Activated CD4-positive, alpha-beta T cell treated with anti-CD3 and anti-CD28 coated beads for 36 hours (primary cell): ENCODE measurements around the gene ABCB8. TPM values are rescaled to one million over a fixed set of nuclear protein-coding genes. Genes with fewer than 3 reads are reported as not detected.
A peak's percentile ranks its signal among the peaks of the same experiment; 100 is the strongest.

ENCODE experiments used
- ATAC-seq: fragments of 200-7000 bp; cut with Tn5 transposase; one replicate; pipeline ENCODE4 v1.10.0; 2021; ENCODE audit warnings: mild to moderate bottlenecking, moderate library complexity
- CTCF ChIA-PET: fragments of 350-600 bp; sonication (Branson Sonifier 250); formaldehyde crosslinking; loops from one replicate; lab custom pipeline; 2021; ENCODE audit warnings: antibody characterized with exemption; lab: Charles Lee
- POLR2A ChIA-PET: fragments of 350-600 bp; sonication (Branson Sonifier 250); formaldehyde crosslinking; loops from one replicate; lab custom pipeline; 2021; ENCODE audit warnings: antibody characterized with exemption, inconsistent platforms; lab: Charles Lee
- DNase-seq: peaks from one replicate; pipeline ENCODE4 v3.0.0-alpha.2; 2020
- H3K27ac Mint-ChIP-seq: one replicate; pipeline ENCODE4 v1.8.0; 2021; ENCODE audit warnings: mixed read lengths
- H3K27me3 Mint-ChIP-seq: one replicate; pipeline ENCODE4 v1.8.0; 2021; ENCODE audit warnings: mixed read lengths
- H3K36me3 Mint-ChIP-seq: one replicate; pipeline ENCODE4 v1.8.0; 2021; ENCODE audit warnings: low read depth, mixed read lengths
- H3K4me1 Mint-ChIP-seq: one replicate; pipeline ENCODE4 v1.8.0; 2021; ENCODE audit warnings: mixed read lengths
- H3K4me3 Mint-ChIP-seq: one replicate; pipeline ENCODE4 v1.8.0; 2021; ENCODE audit warnings: mild to moderate bottlenecking, moderate library complexity, mixed read lengths
- H3K9me3 Mint-ChIP-seq: one replicate; pipeline ENCODE4 v1.8.0; 2021; ENCODE audit warnings: low read depth, mixed read lengths
- intact Hi-C, 2 experiments: fragments of 100-400 bp; cut with DNase I in 1 of 2; cut with micrococcal nuclease in 1 of 2; formaldehyde crosslinking; loops; one replicate each; pipeline versions ENCODE4 v1.14.2 to v1.15.1; 2022 to 2024; cut with DNase I, micrococcal nuclease
- total RNA-seq, 2 experiments: library from RNA; stranded (reverse); gene quantifications; one replicate each; pipeline ENCODE4 v1.2.3, GENCODE V29; 2021

ABCB8 gene
- total RNA-seq, 2 experiments from 2014 or later: 41.9 to 44.5 TPM

DNA sequence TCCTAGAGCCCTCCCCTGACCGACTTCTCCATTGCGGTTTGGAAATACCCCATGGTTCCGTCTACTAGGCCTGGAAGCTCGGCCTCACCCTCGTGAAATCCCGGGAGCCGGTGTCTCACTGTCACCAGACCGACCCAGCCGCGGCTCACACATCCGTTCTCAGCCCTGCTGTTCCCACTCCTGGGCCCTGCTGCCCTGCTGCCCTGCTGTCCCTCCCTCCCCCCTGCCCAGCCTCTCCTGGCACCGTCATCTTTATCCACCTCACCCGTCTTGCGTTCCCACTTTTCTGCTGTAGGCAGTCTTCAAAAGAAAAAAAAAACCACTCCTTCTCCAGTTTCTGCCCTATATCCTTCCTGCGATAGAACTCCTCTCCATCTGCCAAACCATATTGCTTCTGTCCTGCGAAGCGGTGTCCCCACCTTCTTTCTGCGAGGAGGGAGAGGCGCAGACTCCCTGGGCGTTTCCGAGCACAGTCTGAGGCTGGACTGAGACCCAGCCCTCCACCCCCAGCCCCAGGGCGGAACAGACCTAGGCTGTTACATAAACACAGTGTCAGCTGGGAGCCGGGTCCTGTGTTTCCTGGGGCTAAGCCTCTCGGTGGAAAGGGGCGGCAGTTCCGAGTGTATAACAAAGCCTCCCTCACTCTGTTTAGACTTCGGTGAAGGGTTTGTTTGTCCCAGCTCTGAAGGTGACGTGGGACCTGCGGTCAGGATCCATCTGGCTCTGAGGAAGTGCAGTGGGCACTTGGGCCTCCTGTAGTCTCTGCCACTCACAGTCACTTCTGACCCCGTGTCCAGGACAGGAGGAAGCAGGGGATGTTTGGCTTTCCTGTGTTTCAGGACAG, 60.8 kb downstream of the ABCB8 start:
- peak; percentile 30 for DNase-seq
- CTCF ChIA-PET: interaction anchor here (0.6 to 2.6 kb wide), 9 partner anchors 22 to 130 kb away, joined by 3 to 17 read pairs (median 3); partner anchors contain the start of gene ABCB8
- Mint-ChIP-seq H3K27me3 (peaks cover 7% of the 10 kb centered on the region), H3K4me3 (peak overlapping the region; percentile 81), H3K4me1 (peaks cover 29% of the 10 kb centered on the region), H3K27ac (peak overlapping the region; percentile 16), H3K36me3 (no peaks in the 10 kb centered on the region), H3K9me3 (no peaks in the 10 kb centered on the region)
- no peak for ATAC-seq
- POLR2A ChIA-PET: interaction anchor here (0.6 kb wide), 1 partner anchor 8 kb away, joined by 3 read pairs; the partner anchor contains the start of gene FASTK
- intact Hi-C loops: loop anchor here in 1 of 2 experiments (10.0 kb wide), 2 partner anchors 574 to 1374 kb away; partner anchors contain the start of gene GIMAP7

DNA sequence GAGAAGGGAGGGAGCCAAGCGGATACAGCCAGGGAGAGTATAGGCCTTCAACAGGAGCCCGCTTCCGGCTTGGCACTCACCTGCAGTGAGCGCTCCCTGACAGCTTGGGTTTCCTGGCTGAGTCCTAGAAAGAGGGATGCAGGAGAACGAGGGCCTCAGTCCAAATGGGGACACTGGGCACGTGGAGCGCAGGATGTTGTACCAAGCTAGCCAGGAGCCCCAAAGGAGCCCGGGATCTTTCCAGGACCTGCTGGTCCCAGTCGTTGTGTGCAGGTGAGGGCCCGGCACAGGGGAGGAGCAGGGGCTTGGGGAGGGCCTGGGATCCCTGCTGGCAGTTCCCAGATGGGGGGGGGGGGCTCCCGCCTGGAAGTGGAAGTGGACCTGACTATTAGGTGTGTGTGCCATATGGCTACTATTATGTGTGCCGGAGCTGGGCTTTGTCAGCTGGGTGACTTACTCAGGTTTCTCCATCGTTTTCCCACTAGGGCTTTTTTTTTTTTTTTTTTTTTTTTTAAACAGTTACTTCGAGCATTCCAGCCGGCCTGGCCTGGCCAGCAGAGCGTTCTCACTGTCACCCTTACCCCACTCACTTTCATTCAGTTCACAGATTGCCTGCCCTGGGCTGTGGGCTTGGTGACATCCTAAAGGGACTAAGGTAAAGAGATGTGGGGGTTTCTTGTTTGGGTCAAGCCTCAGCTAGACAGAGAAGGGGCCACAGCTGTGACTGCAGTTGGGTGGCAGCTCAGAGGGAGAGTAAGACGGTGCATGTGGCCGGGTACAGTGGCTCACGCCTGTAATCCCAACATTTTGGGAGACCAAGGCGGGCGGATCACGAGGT, 61.9 kb downstream of the ABCB8 start:
- CTCF ChIA-PET: interaction anchor here (0.6 to 2.6 kb wide), 6 partner anchors 14 to 106 kb away, joined by 3 to 17 read pairs (median 3); no protein-coding TSS in a partner anchor

DNA sequence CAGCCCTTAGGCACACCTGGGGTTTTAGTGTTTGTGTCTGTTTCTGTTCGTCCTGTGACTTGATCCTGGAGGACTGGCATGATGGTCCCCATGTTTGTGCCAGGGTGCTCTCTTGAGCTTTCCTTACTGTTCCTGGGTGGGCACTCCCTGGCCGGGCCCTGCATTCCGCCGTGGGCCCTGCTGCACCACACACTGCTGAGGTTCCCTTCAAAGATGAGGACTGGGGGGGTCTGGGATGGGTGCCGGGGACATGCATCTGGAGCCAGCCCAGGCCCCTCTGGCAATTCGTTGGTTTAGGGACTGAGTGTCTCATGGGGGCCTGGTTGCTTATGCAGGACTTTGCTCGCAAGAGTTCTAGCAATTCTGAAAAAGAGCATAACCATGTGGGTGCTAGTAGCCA, 62.8 kb downstream of the ABCB8 start:
- intact Hi-C loops: no loop called here
- Mint-ChIP-seq H3K27me3 (no peaks in the 10 kb centered on the region), H3K9me3 (no peaks in the 10 kb centered on the region), H3K4me1 (peaks cover 22% of the 10 kb centered on the region), H3K4me3 (no peak overlapping the region), H3K36me3 (no peaks in the 10 kb centered on the region), H3K27ac (no peak overlapping the region)
- ChIA-PET CTCF (interaction anchor here (0.9 to 1.5 kb wide), 6 partner anchors 15 to 107 kb away, joined by 3 to 4 read pairs (median 3); no protein-coding TSS in a partner anchor), POLR2A (no interaction called here)
- ATAC-seq (no peak), DNase-seq (no peak)

More for the DNA sequence above, 61.9 kb downstream of the ABCB8 start:
- DNase-seq: no peak
- intact Hi-C loops: loop anchor here in 1 of 2 experiments (10.0 kb wide), 2 partner anchors 575 to 1375 kb away; partner anchors contain the start of gene GIMAP7
- no peak for ATAC-seq
- POLR2A ChIA-PET: no interaction called here
- H3K27ac Mint-ChIP-seq: no peak overlapping the region
- H3K4me3 Mint-ChIP-seq: no peak overlapping the region
- no peaks in the 10 kb centered on the region for H3K9me3 Mint-ChIP-seq
- peaks cover 2% of the 10 kb centered on the region for H3K27me3 Mint-ChIP-seq
- peaks cover 29% of the 10 kb centered on the region for H3K4me1 Mint-ChIP-seq
- no peaks in the 10 kb centered on the region for H3K36me3 Mint-ChIP-seq

- intact Hi-C loops: no loop called here
- Mint-ChIP-seq H3K4me3 (no peak overlapping the region), H3K36me3 (no peaks in the 10 kb centered on the region), H3K27ac (no peak overlapping the region), H3K9me3 (no peaks in the 10 kb centered on the region), H3K27me3 (no peaks in the 10 kb centered on the region), H3K4me1 (peaks cover 24% of the 10 kb centered on the region)
- POLR2A ChIA-PET: no interaction called here
- peak; percentile 29 for ATAC-seq
- CTCF ChIA-PET: interaction anchor here (0.9 to 1.1 kb wide), 3 partner anchors 15 to 25 kb away, joined by 3 read pairs; no protein-coding TSS in a partner anchor
- DNase-seq: peak; percentile 57
Measured at GRCh38 chr7:151091431-151091830, 63.2 kb downstream of the ABCB8 start.

DNA sequence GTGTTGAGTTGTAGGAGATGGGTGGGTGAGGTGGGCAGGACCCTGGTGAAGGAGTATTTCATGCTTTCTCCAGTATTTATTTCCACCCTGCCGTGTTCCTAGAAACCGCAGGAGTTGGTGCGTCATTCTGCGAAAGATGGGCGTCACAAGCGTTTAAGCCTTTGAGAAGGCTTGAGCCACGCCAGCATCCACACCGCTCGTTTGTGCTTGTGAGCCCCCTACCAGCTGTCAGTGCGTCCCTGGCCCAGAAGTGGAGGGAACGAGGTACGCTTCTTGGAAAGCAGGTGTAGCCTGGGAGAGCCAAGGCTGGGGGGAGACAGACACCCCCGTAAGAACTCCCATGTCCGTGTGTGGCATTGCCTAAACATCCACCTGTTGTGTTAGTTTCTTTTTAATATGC, 63.7 kb downstream of the ABCB8 start:
- ATAC-seq: no peak

GRCh38 chr7:151093748-151094147, 65.5 kb downstream of the ABCB8 start:
- intact Hi-C loops: loop anchor here in 1 of 2 experiments (2.0 kb wide), 1 partner anchor 17 kb away; no protein-coding TSS in a partner anchor
- no peaks in the 10 kb centered on the region for H3K9me3 Mint-ChIP-seq
- ATAC-seq (no peak), DNase-seq (no peak)
- peaks cover 15% of the 10 kb centered on the region for H3K4me1 Mint-ChIP-seq
- ChIA-PET CTCF (interaction anchor here (0.7 to 1.9 kb wide), 9 partner anchors 9 to 195 kb away, joined by 3 to 6 read pairs (median 4); partner anchors contain the start of gene TMUB1), POLR2A (no interaction called here)
- no peak overlapping the region for H3K4me3 Mint-ChIP-seq
- H3K27ac Mint-ChIP-seq: no peak overlapping the region
- no peaks in the 10 kb centered on the region for H3K36me3 Mint-ChIP-seq
- no peaks in the 10 kb centered on the region for H3K27me3 Mint-ChIP-seq

More for the DNA sequence above, 63.7 kb downstream of the ABCB8 start:
- no peak overlapping the region for H3K27ac Mint-ChIP-seq
- POLR2A ChIA-PET: no interaction called here
- H3K4me1 Mint-ChIP-seq: peaks cover 24% of the 10 kb centered on the region
- no peaks in the 10 kb centered on the region for H3K27me3 Mint-ChIP-seq
- no peak for DNase-seq
- H3K36me3 Mint-ChIP-seq: no peaks in the 10 kb centered on the region
- H3K9me3 Mint-ChIP-seq: no peaks in the 10 kb centered on the region
- intact Hi-C loops: no loop called here
- H3K4me3 Mint-ChIP-seq: no peak overlapping the region
- CTCF ChIA-PET: interaction anchor here (0.7 to 1.1 kb wide), 3 partner anchors 23 to 32 kb away, joined by 3 read pairs; no protein-coding TSS in a partner anchor

DNA sequence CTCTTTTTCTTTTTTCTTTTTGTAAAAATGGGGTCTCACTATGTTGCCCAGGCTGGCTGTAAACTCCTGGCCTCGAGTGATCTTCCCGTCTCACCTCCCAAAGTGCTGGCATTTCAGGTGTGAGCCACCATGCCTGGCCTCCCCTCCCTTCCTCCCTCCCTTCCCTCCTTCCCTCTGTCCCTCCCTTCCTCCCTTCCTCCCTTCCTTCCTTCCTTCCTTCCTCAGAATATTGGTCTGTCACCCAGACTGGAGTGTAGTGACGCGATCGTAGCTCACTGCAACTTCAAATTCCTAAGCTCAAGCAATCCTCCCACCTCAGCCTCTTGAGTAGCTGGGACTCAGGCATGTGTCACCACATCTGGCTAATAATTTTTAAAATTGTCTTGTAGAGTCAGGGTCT, 66.4 kb downstream of the ABCB8 start:
- intact Hi-C loops: loop anchor here (2.0 to 5.0 kb wide), 2 partner anchors 16 to 317 kb away; no protein-coding TSS in a partner anchor
- Mint-ChIP-seq H3K4me3 (no peak overlapping the region), H3K36me3 (no peaks in the 10 kb centered on the region), H3K27me3 (no peaks in the 10 kb centered on the region), H3K9me3 (no peaks in the 10 kb centered on the region), H3K27ac (no peak overlapping the region), H3K4me1 (peaks cover 9% of the 10 kb centered on the region)
- DNase-seq: no peak
- POLR2A ChIA-PET: no interaction called here
- ATAC-seq: no peak
- CTCF ChIA-PET: interaction anchor here (0.6 to 1.9 kb wide), 6 partner anchors 12 to 196 kb away, joined by 3 to 6 read pairs (median 4); partner anchors contain the start of gene TMUB1

- intact Hi-C loops: loop anchor here (2.0 to 5.0 kb wide), 2 partner anchors 16 to 318 kb away; no protein-coding TSS in a partner anchor
- no peak overlapping the region for H3K4me3 Mint-ChIP-seq
- H3K36me3 Mint-ChIP-seq: no peaks in the 10 kb centered on the region
- H3K27ac Mint-ChIP-seq: no peak overlapping the region
- peak; percentile 39 for ATAC-seq
- peaks cover 9% of the 10 kb centered on the region for H3K4me1 Mint-ChIP-seq
- CTCF ChIA-PET: interaction anchor here (0.6 to 1.3 kb wide), 5 partner anchors 17 to 197 kb away, joined by 3 to 4 read pairs (median 3); no protein-coding TSS in a partner anchor
- no peak for DNase-seq
- H3K9me3 Mint-ChIP-seq: no peaks in the 10 kb centered on the region
- H3K27me3 Mint-ChIP-seq: no peaks in the 10 kb centered on the region
- POLR2A ChIA-PET: no interaction called here
Measured at GRCh38 chr7:151095123-151095797, 67.0 kb downstream of the ABCB8 start.

DNA sequence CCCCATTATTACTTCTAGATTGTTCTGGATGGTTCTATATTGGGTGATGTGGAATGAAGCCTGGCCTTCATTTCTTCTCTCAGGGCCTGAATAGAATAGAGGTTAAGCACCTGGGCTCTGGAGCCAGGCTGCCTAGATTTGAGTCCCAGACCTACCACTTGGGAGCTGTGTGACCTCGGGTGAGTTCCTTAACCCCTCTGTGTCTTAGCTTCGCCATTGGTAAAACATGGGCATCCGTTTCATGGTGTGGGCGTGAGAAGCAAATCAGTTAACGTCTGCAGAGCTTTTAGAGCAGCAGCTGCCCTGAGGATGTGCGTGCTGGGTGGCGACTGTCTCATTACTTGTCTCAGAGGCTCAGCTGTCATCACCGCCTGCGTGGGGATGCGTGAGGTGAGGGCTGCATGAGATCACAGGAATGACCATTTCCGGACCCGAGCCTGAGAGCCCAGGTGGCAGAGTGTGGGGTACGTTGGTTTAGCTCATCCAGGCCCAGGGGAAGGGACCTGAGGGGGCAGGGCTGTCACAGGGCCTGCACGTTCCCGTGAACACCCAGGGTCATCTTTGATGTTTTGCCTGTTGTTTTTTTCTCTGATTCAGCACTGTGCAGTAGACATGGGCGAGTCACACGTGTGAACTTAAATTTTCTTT, 67.7 kb downstream of the ABCB8 start:
- ATAC-seq: peak; percentile 49
- no peak for DNase-seq
- intact Hi-C loops: loop anchor here (2.0 to 5.0 kb wide), 2 partner anchors 15 to 319 kb away; no protein-coding TSS in a partner anchor
- ChIA-PET POLR2A (no interaction called here), CTCF (interaction anchor here (0.7 to 1.2 kb wide), 5 partner anchors 8 to 1835 kb away, joined by 3 to 4 read pairs (median 3); no protein-coding TSS in a partner anchor)
- Mint-ChIP-seq H3K4me1 (peaks cover 9% of the 10 kb centered on the region), H3K9me3 (no peaks in the 10 kb centered on the region), H3K36me3 (no peaks in the 10 kb centered on the region), H3K4me3 (no peak overlapping the region), H3K27me3 (no peaks in the 10 kb centered on the region), H3K27ac (no peak overlapping the region)
